SK-N-SH (cell line): Measurements from ENCODE around the gene KIAA0513. TPM values are rescaled to one million over a fixed set of nuclear protein-coding genes. Genes with fewer than 3 reads are reported as not detected.

Experiments
- CTCF ChIA-PET: fragments of 300-600, 350-600 bp; formaldehyde crosslinking; extraction: SDS; loops from one replicate; lab custom pipeline; 2021; lab: Yijun Ruan, JAX
- POLR2A ChIA-PET: fragments of 350-600 bp; sonication (Branson Sonifier 250); formaldehyde crosslinking; extraction: SDS; loops from one replicate; lab custom pipeline; 2020; ENCODE audit warnings: antibody characterized with exemption, inconsistent platforms; lab: Yijun Ruan, JAX
- DNase-seq: peaks from one replicate; pipeline ENCODE4 v3.0.0; 2012
- H2AFZ ChIP-seq: fragments of 200-600 bp; sonication (generic); 2 replicates; pipeline ENCODE4 v1.8.1; 2016; ENCODE audit warnings: antibody characterized with exemption, mild to moderate bottlenecking, low read depth
- H3F3A ChIP-seq: fragments of 200-600 bp; sonication (generic); replicated peaks from 2 replicates; pipeline ENCODE3; 2016; ENCODE audit warnings: antibody characterized with exemption, mild to moderate bottlenecking; ENCODE audit not compliant: insufficient read depth
- H3K27ac ChIP-seq, 2 experiments: fragments of 200-500 bp in 1 of 2; fragments of 200-600 bp in 1 of 2; sonication (Bioruptor generic) in 1 of 2; sonication (generic), shearing (Covaris generic) in 1 of 2; 2 replicates each; pipeline versions ENCODE4 v1.5.1 to v1.6.1; 2014 to 2016; ENCODE audit warnings: low read depth in 2 of 2, inconsistent platforms in 1 of 2, low read length in 1 of 2, mild to moderate bottlenecking in 1 of 2, mixed read lengths in 1 of 2
- H3K27me3 ChIP-seq: fragments of 200-600 bp; sonication (generic), shearing (Covaris generic); 2 replicates; pipeline ENCODE4 v1.6.1; 2016; ENCODE audit warnings: mixed run types; ENCODE audit not compliant: insufficient read depth
- H3K36me3 ChIP-seq, 2 experiments: fragments of 200-500 bp in 1 of 2; fragments of 200-600 bp in 1 of 2; sonication (Bioruptor generic) in 1 of 2; sonication (generic) in 1 of 2; replicated peaks in 1 of 2; 2 replicates each; pipeline versions ENCODE3 to v1.5.1; 2014 to 2016; ENCODE audit warnings: low read length in 1 of 2, mild to moderate bottlenecking in 1 of 2; ENCODE audit not compliant: insufficient read depth in 2 of 2, control insufficient read depth in 1 of 2
- H3K4me1 ChIP-seq, 2 experiments: fragments of 200-500 bp in 1 of 2; fragments of 200-600 bp in 1 of 2; sonication (Bioruptor generic) in 1 of 2; sonication (generic), shearing (Covaris generic) in 1 of 2; 2 replicates each; pipeline versions ENCODE4 v1.5.1 to v1.6.1; 2014 to 2016; ENCODE audit warnings: low read depth in 1 of 2, low read length in 1 of 2, mixed run types in 1 of 2; ENCODE audit not compliant: insufficient read depth in 2 of 2, control insufficient read depth in 1 of 2
- H3K4me2 ChIP-seq: fragments of 200-600 bp; sonication (generic), shearing (Covaris generic); 2 replicates; pipeline ENCODE4 v1.6.1; 2017; ENCODE audit warnings: mixed run types
- H3K4me3 ChIP-seq, 2 experiments: fragments of 200-500 bp in 1 of 2; fragments of 200-600 bp in 1 of 2; sonication (Bioruptor generic) in 1 of 2; sonication (generic), shearing (Covaris generic) in 1 of 2; 2 replicates each; pipeline versions ENCODE4 v1.5.1 to v1.8.1; 2014 to 2016; ENCODE audit warnings: low read depth in 2 of 2, inconsistent platforms in 1 of 2, low read length in 1 of 2, mild to moderate bottlenecking in 1 of 2, mixed read lengths in 1 of 2, moderate library complexity in 1 of 2
- H3K79me2 ChIP-seq: fragments of 200-600 bp; sonication (generic); 2 replicates; pipeline ENCODE4 v1.8.1; 2017; ENCODE audit warnings: mild to moderate bottlenecking; ENCODE audit not compliant: insufficient read depth
- H3K9ac ChIP-seq: fragments of 200-600 bp; sonication (generic); 2 replicates; pipeline ENCODE4 v1.6.1; 2017; ENCODE audit warnings: mixed run types
- H3K9me2 ChIP-seq: fragments of 200-600 bp; sonication (generic); 2 replicates; pipeline ENCODE4 v1.6.1; 2017; ENCODE audit warnings: mixed run types
- H3K9me3 ChIP-seq: fragments of 200-600 bp; sonication (generic); 2 replicates; pipeline ENCODE4 v1.6.1; 2017; ENCODE audit warnings: mixed run types, mild to moderate bottlenecking, moderate library complexity
- H4K20me1 ChIP-seq: fragments of 200-600 bp; sonication (generic); 2 replicates; pipeline ENCODE4 v1.6.1; 2017; ENCODE audit warnings: mild to moderate bottlenecking, mixed run types; ENCODE audit not compliant: insufficient read depth
- CHD2 ChIP-seq: fragments of 150-350 bp; IDR thresholded peaks from 2 replicates; pipeline ENCODE4 v1.6.1; 2018; ENCODE audit warnings: low read length; ENCODE audit not compliant: partially characterized antibody
- ELF1 ChIP-seq: IDR thresholded peaks from 2 replicates; pipeline ENCODE4 v1.4.0; 2012
- FOSL2 ChIP-seq: IDR thresholded peaks from 2 replicates; pipeline ENCODE4 v1.4.0; 2012; ENCODE audit warnings: low read depth, mild to moderate bottlenecking, moderate library complexity, borderline replicate concordance
- FOXM1 ChIP-seq: IDR thresholded peaks from 2 replicates; pipeline ENCODE4 v1.4.0; 2012; ENCODE audit warnings: low read depth, mild to moderate bottlenecking
- GABPA ChIP-seq: IDR thresholded peaks from 2 replicates; pipeline ENCODE4 v1.4.0; 2012; ENCODE audit warnings: low read depth, mild to moderate bottlenecking
- GATA2 ChIP-seq: sonication (generic); formaldehyde crosslinking; IDR thresholded peaks from 2 replicates; pipeline ENCODE4 v1.5.0; 2020; ENCODE audit warnings: mild to moderate bottlenecking, missing genetic modification reagents
- MEF2A ChIP-seq: IDR thresholded peaks from 2 replicates; pipeline ENCODE4 v1.4.0; 2012; ENCODE audit warnings: low read depth, borderline replicate concordance
- MXI1 ChIP-seq: IDR thresholded peaks from 2 replicates; pipeline ENCODE4 v1.6.1; 2012; ENCODE audit warnings: mild to moderate bottlenecking, low read depth, low read length, improper control_type of control experiment
- RAD21 ChIP-seq: IDR thresholded peaks from 2 replicates; pipeline ENCODE4 v1.6.1; 2012; ENCODE audit warnings: mild to moderate bottlenecking, low read length
- RFX5 ChIP-seq: IDR thresholded peaks from 2 replicates; pipeline ENCODE4 v1.6.1; 2012; ENCODE audit warnings: mild to moderate bottlenecking, improper control_type of control experiment, low read length
- TEAD4 ChIP-seq: IDR thresholded peaks from 2 replicates; pipeline ENCODE4 v1.4.0; 2012; ENCODE audit warnings: mild to moderate bottlenecking, borderline replicate concordance; ENCODE audit not compliant: insufficient read depth
- USF1 ChIP-seq: IDR thresholded peaks from 2 replicates; pipeline ENCODE4 v1.4.0; 2012; ENCODE audit warnings: low read depth, borderline replicate concordance
- YY1 ChIP-seq: IDR thresholded peaks from 2 replicates; pipeline ENCODE4 v1.4.0; 2012; ENCODE audit warnings: low read depth, mild to moderate bottlenecking
- WGBS: methylation state at CpG from one replicate; pipeline ENCODE4 v1.1.6; 2017; ENCODE audit warnings: low lambda C conversion rate; 5-methylcytosine and 5-hydroxymethylcytosine counted together
- polyA plus RNA-seq, 3 experiments: library from polyadenylated mRNA; depleted of rRNA; stranded (reverse); fragments of >200 nt; gene quantifications; 2 replicates each; pipeline ENCODE4 v1.2.3, GENCODE V29; 2012
- TF ChIP-seq, protein P1 (sequence below): fragments of 150-350 bp; IDR thresholded peaks from 2 replicates; pipeline ENCODE4 v1.6.1; 2016; ENCODE audit warnings: mild to moderate bottlenecking, low read depth, low read length
- TF ChIP-seq, protein P2 (sequence below): IDR thresholded peaks from 2 replicates; pipeline ENCODE4 v1.4.0; 2012; ENCODE audit warnings: low read depth, borderline replicate concordance
- TF ChIP-seq, protein P3 (sequence below): fragments of 200-600 bp; sonication (generic); IDR thresholded peaks from 2 replicates; pipeline ENCODE4 v1.6.1; 2017; ENCODE audit warnings: antibody characterized with exemption, mild to moderate bottlenecking, moderate library complexity

The KIAA0513 gene
- polyA plus RNA-seq, 1 of the 3 experiments (the other 2 are of a cell fraction): 6.5 TPM

GRCh38 chr16:84990782-84991181 lies 36.8 kb upstream of the KIAA0513 start (continued):
- TF ChIP-seq FOXM1: no peak

- peaks cover 0 to 16% of the 10 kb centered on the region in 2 experiments; a peak in 2 of 4 replicates for H3K4me1 ChIP-seq
- H3K36me3 ChIP-seq: peaks cover 27 to 37% of the 10 kb centered on the region in 2 experiments
- TF ChIP-seq, protein P1, sequence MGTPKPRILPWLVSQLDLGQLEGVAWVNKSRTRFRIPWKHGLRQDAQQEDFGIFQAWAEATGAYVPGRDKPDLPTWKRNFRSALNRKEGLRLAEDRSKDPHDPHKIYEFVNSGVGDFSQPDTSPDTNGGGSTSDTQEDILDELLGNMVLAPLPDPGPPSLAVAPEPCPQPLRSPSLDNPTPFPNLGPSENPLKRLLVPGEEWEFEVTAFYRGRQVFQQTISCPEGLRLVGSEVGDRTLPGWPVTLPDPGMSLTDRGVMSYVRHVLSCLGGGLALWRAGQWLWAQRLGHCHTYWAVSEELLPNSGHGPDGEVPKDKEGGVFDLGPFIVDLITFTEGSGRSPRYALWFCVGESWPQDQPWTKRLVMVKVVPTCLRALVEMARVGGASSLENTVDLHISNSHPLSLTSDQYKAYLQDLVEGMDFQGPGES: no peak
- TF ChIP-seq GABPA: no peak
- TF ChIP-seq, protein P2, sequence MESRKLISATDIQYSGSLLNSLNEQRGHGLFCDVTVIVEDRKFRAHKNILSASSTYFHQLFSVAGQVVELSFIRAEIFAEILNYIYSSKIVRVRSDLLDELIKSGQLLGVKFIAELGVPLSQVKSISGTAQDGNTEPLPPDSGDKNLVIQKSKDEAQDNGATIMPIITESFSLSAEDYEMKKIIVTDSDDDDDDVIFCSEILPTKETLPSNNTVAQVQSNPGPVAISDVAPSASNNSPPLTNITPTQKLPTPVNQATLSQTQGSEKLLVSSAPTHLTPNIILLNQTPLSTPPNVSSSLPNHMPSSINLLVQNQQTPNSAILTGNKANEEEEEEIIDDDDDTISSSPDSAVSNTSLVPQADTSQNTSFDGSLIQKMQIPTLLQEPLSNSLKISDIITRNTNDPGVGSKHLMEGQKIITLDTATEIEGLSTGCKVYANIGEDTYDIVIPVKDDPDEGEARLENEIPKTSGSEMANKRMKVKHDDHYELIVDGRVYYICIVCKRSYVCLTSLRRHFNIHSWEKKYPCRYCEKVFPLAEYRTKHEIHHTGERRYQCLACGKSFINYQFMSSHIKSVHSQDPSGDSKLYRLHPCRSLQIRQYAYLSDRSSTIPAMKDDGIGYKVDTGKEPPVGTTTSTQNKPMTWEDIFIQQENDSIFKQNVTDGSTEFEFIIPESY: no peak
- no peak for TF ChIP-seq YY1
- TF ChIP-seq RAD21: no peak
- no peak for TF ChIP-seq MXI1
- TF ChIP-seq RFX5: no peak
- TF ChIP-seq FOSL2: no peak
- no peak for TF ChIP-seq USF1
- no peak for TF ChIP-seq GATA2
- no peak for TF ChIP-seq MEF2A
- H3K4me3 ChIP-seq: no peak overlapping the region
- H2AFZ ChIP-seq: no peak overlapping the region
- H3F3A ChIP-seq: peaks cover 24% of the 10 kb centered on the region
- peaks cover 79% of the 10 kb centered on the region for H3K79me2 ChIP-seq
- 92% methylated on average over 3 of the region's 3 CpGs for WGBS
- no peaks in the 10 kb centered on the region for H3K9me3 ChIP-seq
- no peaks in the 10 kb centered on the region for H4K20me1 ChIP-seq
- CTCF ChIA-PET: interaction anchor here (2.1 kb wide), 1 partner anchor 22 kb away, joined by 5 read pairs; no protein-coding TSS in a partner anchor
- no peak overlapping the region for H3K27ac ChIP-seq
- no peaks in the 10 kb centered on the region for H3K27me3 ChIP-seq
- H3K9me2 ChIP-seq: no peaks in the 10 kb centered on the region
- no peak overlapping the region for H3K4me2 ChIP-seq
- POLR2A ChIA-PET: no interaction called here
- H3K9ac ChIP-seq: no peak overlapping the region
- DNase-seq: no peak
Measured at GRCh38 chr16:84992717-84993075, 34.9 kb upstream of the KIAA0513 start.

DNA sequence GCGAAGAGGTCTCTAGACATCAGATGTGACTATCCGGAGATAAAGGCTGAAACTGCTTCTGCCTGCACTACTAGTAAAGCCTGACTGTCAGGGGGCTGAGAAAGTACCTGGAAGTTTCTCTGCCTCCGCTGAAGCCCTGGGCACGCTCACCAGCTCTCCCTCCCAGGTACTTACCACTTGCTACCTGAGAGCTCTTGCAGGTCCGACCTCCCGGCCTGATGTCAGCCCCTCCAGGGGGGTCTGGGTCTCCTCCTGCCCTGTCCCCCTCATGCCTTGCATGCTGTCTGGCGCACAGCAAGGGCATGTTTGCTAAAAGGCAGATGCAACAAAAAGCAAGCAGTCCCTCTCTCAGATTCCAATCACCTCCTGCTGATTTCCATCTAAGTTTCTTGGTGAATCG lies 33.7 kb upstream of the KIAA0513 start:
- Histone ChIP-seq H3K79me2 (peaks cover 85% of the 10 kb centered on the region), H3K27me3 (no peaks in the 10 kb centered on the region), H3F3A (peaks cover 24% of the 10 kb centered on the region), H3K27ac (peak overlapping the region in 1 of 2 experiments; percentile 86; a peak in 2 of 4 replicates), H3K4me3 (no peak overlapping the region), H3K9ac (peak overlapping the region; percentile 46; the same call in 1 of the 2 replicates), H3K36me3 (peaks cover 19 to 37% of the 10 kb centered on the region in 2 experiments), H3K4me2 (peak overlapping the region; percentile 58; the same call in 1 of the 2 replicates), H4K20me1 (no peaks in the 10 kb centered on the region), H3K9me3 (no peaks in the 10 kb centered on the region), H3K4me1 (peaks cover 0 to 16% of the 10 kb centered on the region in 2 experiments; a peak in 2 of 4 replicates), H2AFZ (no peak overlapping the region), H3K9me2 (no peaks in the 10 kb centered on the region)
- DNase-seq: no peak
- POLR2A ChIA-PET: no interaction called here
- WGBS: 95% methylated on average over 8 of the region's 8 CpGs
- CTCF ChIA-PET: interaction anchor here (1.4 kb wide), 1 partner anchor 23 kb away, joined by 6 read pairs; no protein-coding TSS in a partner anchor
- TF ChIP-seq ELF1: no peak
- TF ChIP-seq USF1: no peak
- TF ChIP-seq, protein P3, sequence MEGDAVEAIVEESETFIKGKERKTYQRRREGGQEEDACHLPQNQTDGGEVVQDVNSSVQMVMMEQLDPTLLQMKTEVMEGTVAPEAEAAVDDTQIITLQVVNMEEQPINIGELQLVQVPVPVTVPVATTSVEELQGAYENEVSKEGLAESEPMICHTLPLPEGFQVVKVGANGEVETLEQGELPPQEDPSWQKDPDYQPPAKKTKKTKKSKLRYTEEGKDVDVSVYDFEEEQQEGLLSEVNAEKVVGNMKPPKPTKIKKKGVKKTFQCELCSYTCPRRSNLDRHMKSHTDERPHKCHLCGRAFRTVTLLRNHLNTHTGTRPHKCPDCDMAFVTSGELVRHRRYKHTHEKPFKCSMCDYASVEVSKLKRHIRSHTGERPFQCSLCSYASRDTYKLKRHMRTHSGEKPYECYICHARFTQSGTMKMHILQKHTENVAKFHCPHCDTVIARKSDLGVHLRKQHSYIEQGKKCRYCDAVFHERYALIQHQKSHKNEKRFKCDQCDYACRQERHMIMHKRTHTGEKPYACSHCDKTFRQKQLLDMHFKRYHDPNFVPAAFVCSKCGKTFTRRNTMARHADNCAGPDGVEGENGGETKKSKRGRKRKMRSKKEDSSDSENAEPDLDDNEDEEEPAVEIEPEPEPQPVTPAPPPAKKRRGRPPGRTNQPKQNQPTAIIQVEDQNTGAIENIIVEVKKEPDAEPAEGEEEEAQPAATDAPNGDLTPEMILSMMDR: no peak
- TF ChIP-seq, protein P2: no peak
- TF ChIP-seq TEAD4: no peak
- TF ChIP-seq CHD2: no peak
- TF ChIP-seq FOXM1: no peak
